ENCODE measurements around the gene ANKRD52. TPM values are rescaled to one million over a fixed set of nuclear protein-coding genes. Genes with fewer than 3 reads are reported as not detected.
A peak's percentile ranks its signal among the peaks of the same experiment; 100 is the strongest.

Gene ANKRD52
- total RNA-seq, 1 donor from 2014 or later, result 60.3 TPM

GRCh38 chr12:56223571-56224101, 34.5 kb downstream of the ANKRD52 start:
- Mint-ChIP-seq H3K36me3 (ENCODE audit: insufficient read depth) (peaks cover 4% of the 10 kb centered on the region), H3K4me1 (ENCODE audit: low read depth) (peaks cover 31% of the 10 kb centered on the region), H3K4me3 (ENCODE audit: low read depth) (peak overlapping the region; percentile 80), H3K9me3 (ENCODE audit: low read depth) (no peaks in the 10 kb centered on the region), H3K27ac (peak overlapping the region; percentile 96), H3K27me3 (no peaks in the 10 kb centered on the region)
- TF ChIP-seq, protein P1, sequence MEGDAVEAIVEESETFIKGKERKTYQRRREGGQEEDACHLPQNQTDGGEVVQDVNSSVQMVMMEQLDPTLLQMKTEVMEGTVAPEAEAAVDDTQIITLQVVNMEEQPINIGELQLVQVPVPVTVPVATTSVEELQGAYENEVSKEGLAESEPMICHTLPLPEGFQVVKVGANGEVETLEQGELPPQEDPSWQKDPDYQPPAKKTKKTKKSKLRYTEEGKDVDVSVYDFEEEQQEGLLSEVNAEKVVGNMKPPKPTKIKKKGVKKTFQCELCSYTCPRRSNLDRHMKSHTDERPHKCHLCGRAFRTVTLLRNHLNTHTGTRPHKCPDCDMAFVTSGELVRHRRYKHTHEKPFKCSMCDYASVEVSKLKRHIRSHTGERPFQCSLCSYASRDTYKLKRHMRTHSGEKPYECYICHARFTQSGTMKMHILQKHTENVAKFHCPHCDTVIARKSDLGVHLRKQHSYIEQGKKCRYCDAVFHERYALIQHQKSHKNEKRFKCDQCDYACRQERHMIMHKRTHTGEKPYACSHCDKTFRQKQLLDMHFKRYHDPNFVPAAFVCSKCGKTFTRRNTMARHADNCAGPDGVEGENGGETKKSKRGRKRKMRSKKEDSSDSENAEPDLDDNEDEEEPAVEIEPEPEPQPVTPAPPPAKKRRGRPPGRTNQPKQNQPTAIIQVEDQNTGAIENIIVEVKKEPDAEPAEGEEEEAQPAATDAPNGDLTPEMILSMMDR (IDR thresholded peaks at IDR 0.05; ENCODE audit: unreplicated experiment), result no peak
- no peak for DNase-seq (ENCODE audit: low spot score, unreplicated experiment)

- Mint-ChIP-seq H3K9me3 (ENCODE audit: low read depth) (no peaks in the 10 kb centered on the region), H3K4me1 (ENCODE audit: low read depth) (peaks cover 31% of the 10 kb centered on the region), H3K27ac (peak overlapping the region; percentile 99), H3K27me3 (no peaks in the 10 kb centered on the region), H3K36me3 (ENCODE audit: insufficient read depth) (peaks cover 4% of the 10 kb centered on the region), H3K4me3 (ENCODE audit: low read depth) (peak overlapping the region; percentile 95)
- no peak for DNase-seq (ENCODE audit: low spot score, unreplicated experiment)
- TF ChIP-seq, protein P1 (IDR thresholded peaks at IDR 0.05; ENCODE audit: unreplicated experiment), result no peak
Observed at GRCh38 chr12:56222531-56222895, 35.7 kb downstream of the ANKRD52 start.

DNA sequence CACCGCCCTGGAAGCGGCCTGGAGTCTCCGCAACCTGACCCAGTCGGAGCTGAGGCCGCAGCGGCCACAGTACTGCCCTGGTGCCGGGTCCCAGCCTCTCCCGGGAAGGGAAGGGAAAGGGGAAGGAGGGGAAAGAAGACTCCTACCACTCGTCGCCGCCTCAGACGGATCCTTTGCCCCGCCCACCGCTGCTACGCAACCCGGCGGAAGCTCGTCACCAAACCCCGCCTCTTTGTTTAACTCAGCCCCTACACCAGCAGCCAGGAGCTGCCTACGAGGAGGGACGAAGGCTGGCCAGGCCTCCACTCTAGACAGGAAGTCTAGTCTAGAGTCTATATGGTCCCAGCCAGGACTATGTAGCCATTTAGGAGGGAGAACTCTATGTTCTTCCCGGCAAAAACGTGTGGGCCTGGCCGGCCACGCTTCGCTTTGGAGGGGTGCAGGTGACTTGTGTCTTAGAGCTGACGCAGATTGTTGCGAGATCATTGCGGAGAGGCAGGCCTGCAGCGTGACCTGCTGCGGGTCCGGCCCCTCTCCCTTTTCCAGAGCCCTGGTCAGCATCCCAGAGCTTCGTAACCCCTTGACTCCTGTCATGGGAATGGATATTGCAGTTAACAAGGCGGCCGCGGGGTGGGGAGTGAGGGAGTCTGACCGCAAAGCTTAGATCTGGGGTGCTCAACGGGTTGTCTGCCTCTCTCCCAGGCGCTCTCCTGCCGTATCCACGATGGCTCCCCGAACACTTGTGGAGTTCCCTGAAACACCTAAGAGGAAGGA, 36.2 kb downstream of the ANKRD52 start, which contains the start of gene RNF41:
TSS of gene RNF41 (minus strand) at position 166 of the 774 bp plus-strand sequence. CDS start 7,875 bp downstream, outside the sequence.
- TF ChIP-seq, protein P1 (IDR thresholded peaks at IDR 0.05; ENCODE audit: unreplicated experiment), result no peak
- H3K4me1 Mint-ChIP-seq (ENCODE audit: low read depth), result peaks cover 31% of the 10 kb centered on the region

DNA sequence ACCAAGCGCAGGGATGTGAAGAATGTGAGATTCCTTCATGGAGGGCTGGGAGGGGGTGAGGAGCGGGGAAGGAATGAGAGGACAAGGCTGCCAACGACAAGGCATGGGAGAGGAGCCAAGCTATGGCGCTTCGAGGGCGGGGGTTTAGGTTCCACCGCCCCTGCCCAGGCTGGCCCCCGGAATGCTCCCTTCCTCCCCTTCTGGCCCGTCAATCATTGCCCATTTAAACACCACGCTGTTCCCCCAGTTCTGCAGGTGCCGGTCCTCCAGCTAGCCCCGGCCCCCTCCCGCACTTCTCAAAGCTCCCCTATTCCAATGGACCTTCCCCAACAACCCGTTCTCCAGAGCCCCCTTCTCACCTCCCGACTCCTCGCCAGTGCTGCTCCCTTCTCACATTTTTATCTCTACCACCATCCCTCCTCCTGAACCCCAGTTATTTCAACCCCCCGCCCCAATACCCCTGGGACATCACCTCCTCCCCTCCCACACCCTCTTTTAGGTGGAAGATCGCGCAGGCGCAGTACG, 36.9 kb downstream of the ANKRD52 start:
- Mint-ChIP-seq H3K4me3 (ENCODE audit: low read depth) (peak overlapping the region; percentile 95), H3K27ac (peak overlapping the region; percentile 99), H3K27me3 (no peaks in the 10 kb centered on the region), H3K9me3 (ENCODE audit: low read depth) (no peaks in the 10 kb centered on the region), H3K4me1 (ENCODE audit: low read depth) (peaks cover 31% of the 10 kb centered on the region), H3K36me3 (ENCODE audit: insufficient read depth) (peaks cover 4% of the 10 kb centered on the region)
- DNase-seq (ENCODE audit: low spot score, unreplicated experiment), result no peak
- TF ChIP-seq, protein P1 (IDR thresholded peaks at IDR 0.05; ENCODE audit: unreplicated experiment), result no peak

More for the DNA sequence above, 36.2 kb downstream of the ANKRD52 start, which contains the start of gene RNF41:
- H3K36me3 Mint-ChIP-seq (ENCODE audit: insufficient read depth), result peaks cover 2% of the 10 kb centered on the region
- H3K27me3 Mint-ChIP-seq, result no peaks in the 10 kb centered on the region
- peak within 1 kb of the TSS; percentile 99 for H3K27ac Mint-ChIP-seq
- H3K9me3 Mint-ChIP-seq (ENCODE audit: low read depth), result no peaks in the 10 kb centered on the region
- peak within 1 kb of the TSS; percentile 95 for H3K4me3 Mint-ChIP-seq (ENCODE audit: low read depth)
- peak; percentile 89 for DNase-seq (ENCODE audit: low spot score, unreplicated experiment)

- Mint-ChIP-seq H3K27me3 (no peaks in the 10 kb centered on the region), H3K36me3 (ENCODE audit: insufficient read depth) (peaks cover 3% of the 10 kb centered on the region), H3K27ac (peak overlapping the region; percentile 99), H3K4me3 (ENCODE audit: low read depth) (peak overlapping the region; percentile 95), H3K9me3 (ENCODE audit: low read depth) (no peaks in the 10 kb centered on the region), H3K4me1 (ENCODE audit: low read depth) (peaks cover 31% of the 10 kb centered on the region)
- no peak for DNase-seq (ENCODE audit: low spot score, unreplicated experiment)
- TF ChIP-seq, protein P1 (IDR thresholded peaks at IDR 0.05; ENCODE audit: unreplicated experiment), result no peak
Observed at GRCh38 chr12:56220611-56221231, 37.5 kb downstream of the ANKRD52 start.

Data from progenitor cell of endocrine pancreas (in vitro differentiated cells).